Activated CD8-positive, alpha-beta T cell treated with anti-CD3 and anti-CD28 coated beads, Interleukin-2, amount 10 ng/mL, durations not matched to agents 7 days and 5 days (primary cell): ENCODE measurements around the gene BRIP1. TPM values are rescaled to one million over a fixed set of nuclear protein-coding genes. Genes with fewer than 3 reads are reported as not detected.
"Not testable (repeated sequence)": the region's sequence is repeated elsewhere in the genome, so short reads cannot be mapped to it uniquely, and the experiment has no call there.

ENCODE experiments used
- ATAC-seq: fragments of 150-1000 bp; cut with Tn5 transposase; one replicate; pipeline ENCODE4 v1.10.0; 2021; ENCODE audit warnings: moderate library complexity
- CTCF ChIA-PET: fragments of 350-600 bp; sonication (Branson Sonifier 250); formaldehyde crosslinking; loops from one replicate; lab custom pipeline; 2021; ENCODE audit warnings: antibody characterized with exemption; lab: Charles Lee
- POLR2A ChIA-PET: fragments of 350-600 bp; sonication (Branson Sonifier 250); formaldehyde crosslinking; loops from one replicate; lab custom pipeline; 2021; ENCODE audit warnings: antibody characterized with exemption; lab: Charles Lee
- DNase-seq: peaks from one replicate; pipeline ENCODE4 v3.0.0-alpha.2; 2020
- H3K27ac Mint-ChIP-seq: one replicate; pipeline ENCODE4 v1.8.0; 2021; ENCODE audit warnings: mild to moderate bottlenecking, mixed read lengths
- H3K27me3 Mint-ChIP-seq: one replicate; pipeline ENCODE4 v1.8.0; 2021; ENCODE audit warnings: low read depth, mixed read lengths
- H3K36me3 Mint-ChIP-seq: one replicate; pipeline ENCODE4 v1.8.0; 2021; ENCODE audit warnings: low read depth, mixed read lengths
- H3K4me1 Mint-ChIP-seq: one replicate; pipeline ENCODE4 v1.8.0; 2021; ENCODE audit warnings: low read depth, mixed read lengths
- H3K4me3 Mint-ChIP-seq: one replicate; pipeline ENCODE4 v1.8.0; 2021; ENCODE audit warnings: mild to moderate bottlenecking, mixed read lengths
- H3K9me3 Mint-ChIP-seq: one replicate; pipeline ENCODE4 v1.8.0; 2022; ENCODE audit warnings: mixed read lengths; ENCODE audit not compliant: insufficient read depth
- total RNA-seq, 2 experiments: library from RNA; stranded (reverse); gene quantifications; one replicate each; pipeline ENCODE4 v1.2.3, GENCODE V29; 2021

The BRIP1 gene
- total RNA-seq, 2 experiments from 2014 or later: 24.3 to 25.9 TPM

DNA sequence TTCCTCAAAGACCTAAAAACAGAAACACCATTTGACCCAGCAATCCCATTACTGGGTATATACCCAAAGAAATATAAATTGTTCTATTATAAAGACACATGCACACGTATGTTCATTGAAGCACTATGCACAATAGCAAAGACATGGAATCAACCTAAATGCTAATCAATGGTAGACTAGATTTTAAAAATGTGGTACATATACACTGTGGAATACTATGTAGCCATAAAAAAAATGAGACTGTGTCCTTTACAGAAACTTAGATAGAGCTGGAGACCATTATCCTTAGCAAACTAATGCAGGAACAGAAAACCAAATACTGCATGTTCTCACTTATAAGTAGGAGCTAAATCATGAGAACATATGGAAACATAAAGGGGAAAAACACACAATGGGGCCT, 36.5 kb downstream of the BRIP1 start:
- H3K9me3 Mint-ChIP-seq, ATAC-seq, H3K27me3 Mint-ChIP-seq, H3K4me1 Mint-ChIP-seq, DNase-seq, CTCF ChIA-PET, POLR2A ChIA-PET, H3K27ac Mint-ChIP-seq, H3K4me3 Mint-ChIP-seq: not testable (repeated sequence)
- peaks cover 61% of the 10 kb centered on the region for H3K36me3 Mint-ChIP-seq

- H3K27me3 Mint-ChIP-seq, H3K27ac Mint-ChIP-seq, ATAC-seq, CTCF ChIA-PET, POLR2A ChIA-PET, DNase-seq, H3K4me1 Mint-ChIP-seq, H3K4me3 Mint-ChIP-seq, H3K9me3 Mint-ChIP-seq: not testable (repeated sequence)
- H3K36me3 Mint-ChIP-seq: peaks cover 60% of the 10 kb centered on the region
Observed at GRCh38 chr17:61826198-61826597, 37.1 kb downstream of the BRIP1 start.

- ATAC-seq (no peak), DNase-seq (no peak)
- H3K9me3 Mint-ChIP-seq: no peaks in the 10 kb centered on the region
- ChIA-PET POLR2A (no interaction called here), CTCF (no interaction called here)
- H3K4me3 Mint-ChIP-seq: no peak overlapping the region
- peaks cover 66% of the 10 kb centered on the region for H3K36me3 Mint-ChIP-seq
- no peaks in the 10 kb centered on the region for H3K27me3 Mint-ChIP-seq
- H3K27ac Mint-ChIP-seq: no peak overlapping the region
- no peaks in the 10 kb centered on the region for H3K4me1 Mint-ChIP-seq
Observed at GRCh38 chr17:61825448-61826137, 37.7 kb downstream of the BRIP1 start.

GRCh38 chr17:61822326-61823285, 40.7 kb downstream of the BRIP1 start:
- Mint-ChIP-seq H3K27me3 (no peaks in the 10 kb centered on the region), H3K36me3 (peaks cover 65% of the 10 kb centered on the region), H3K4me3 (no peak overlapping the region), H3K9me3 (no peaks in the 10 kb centered on the region), H3K4me1 (no peaks in the 10 kb centered on the region), H3K27ac (no peak overlapping the region)
- ChIA-PET CTCF (no interaction called here), POLR2A (no interaction called here)
- no peak for ATAC-seq
- no peak for DNase-seq

DNA sequence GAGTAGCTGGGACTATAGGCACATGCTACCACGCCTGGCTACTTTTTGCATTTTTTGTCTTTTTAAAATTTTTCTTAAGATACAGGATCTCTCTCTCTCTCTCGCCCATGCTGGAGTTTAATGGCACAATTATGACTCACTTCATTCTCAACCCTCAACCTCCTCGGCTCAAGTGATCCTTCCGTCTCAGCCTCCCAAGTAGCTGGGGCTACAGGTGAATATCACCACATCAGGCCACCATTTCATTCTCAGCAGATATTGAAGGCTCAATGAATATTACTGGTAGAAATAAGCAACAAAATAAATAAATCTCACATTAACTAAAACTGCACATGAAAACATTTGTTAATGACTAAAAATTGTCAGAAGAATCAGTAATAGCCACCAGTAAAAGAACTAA, 41.7 kb downstream of the BRIP1 start:
- POLR2A ChIA-PET: no interaction called here

DNA sequence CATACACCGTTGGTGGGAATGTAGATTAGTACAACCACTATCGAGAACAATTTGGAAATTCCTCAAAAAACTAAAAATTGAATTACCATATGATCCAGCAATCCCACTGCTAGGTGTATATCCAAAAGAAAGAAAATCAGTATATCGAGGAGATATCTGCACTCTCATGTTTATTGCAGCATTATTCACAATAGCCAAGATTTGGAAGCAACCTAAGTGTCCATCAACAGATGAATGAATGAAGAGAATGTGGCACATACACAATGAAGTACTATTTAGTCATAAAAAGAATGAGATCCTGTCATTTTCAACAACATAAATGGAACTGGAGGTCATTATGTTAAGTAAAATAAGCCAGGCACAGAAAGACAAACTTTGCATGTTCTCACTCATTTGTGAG, 44.1 kb downstream of the BRIP1 start:
- CTCF ChIA-PET, DNase-seq, H3K4me1 Mint-ChIP-seq, ATAC-seq, H3K9me3 Mint-ChIP-seq, H3K27ac Mint-ChIP-seq, H3K4me3 Mint-ChIP-seq, H3K27me3 Mint-ChIP-seq, POLR2A ChIA-PET: not testable (repeated sequence)
- peaks cover 48% of the 10 kb centered on the region for H3K36me3 Mint-ChIP-seq

More for the DNA sequence above, 41.7 kb downstream of the BRIP1 start:
- H3K36me3 Mint-ChIP-seq: peaks cover 61% of the 10 kb centered on the region
- no peak overlapping the region for H3K27ac Mint-ChIP-seq
- DNase-seq (no peak), ATAC-seq (no peak)
- H3K4me3 Mint-ChIP-seq: no peak overlapping the region
- H3K4me1 Mint-ChIP-seq: no peaks in the 10 kb centered on the region
- CTCF ChIA-PET: no interaction called here
- H3K27me3 Mint-ChIP-seq: no peaks in the 10 kb centered on the region
- no peaks in the 10 kb centered on the region for H3K9me3 Mint-ChIP-seq

GRCh38 chr17:61818225-61818624, 45.1 kb downstream of the BRIP1 start:
- no peak for ATAC-seq
- Mint-ChIP-seq H3K9me3 (no peaks in the 10 kb centered on the region), H3K4me1 (no peaks in the 10 kb centered on the region), H3K36me3 (peaks cover 49% of the 10 kb centered on the region), H3K27ac (no peak overlapping the region), H3K27me3 (no peaks in the 10 kb centered on the region), H3K4me3 (no peak overlapping the region)
- no peak for DNase-seq
- ChIA-PET POLR2A (no interaction called here), CTCF (no interaction called here)

- Mint-ChIP-seq H3K36me3 (peaks cover 44% of the 10 kb centered on the region), H3K9me3 (no peaks in the 10 kb centered on the region), H3K4me3 (no peak overlapping the region), H3K27me3 (no peaks in the 10 kb centered on the region), H3K27ac (no peak overlapping the region), H3K4me1 (no peaks in the 10 kb centered on the region)
- CTCF ChIA-PET: no interaction called here
- ATAC-seq (no peak), DNase-seq (no peak)
- POLR2A ChIA-PET: no interaction called here
Observed at GRCh38 chr17:61817452-61817851, 45.9 kb downstream of the BRIP1 start.

GRCh38 chr17:61816538-61816937, 46.8 kb downstream of the BRIP1 start:
- peaks cover 39% of the 10 kb centered on the region for H3K36me3 Mint-ChIP-seq
- ChIA-PET CTCF (no interaction called here), POLR2A (no interaction called here)
- H3K27ac Mint-ChIP-seq: no peak overlapping the region
- no peak for ATAC-seq
- DNase-seq: no peak
- H3K27me3 Mint-ChIP-seq: no peaks in the 10 kb centered on the region
- no peaks in the 10 kb centered on the region for H3K4me1 Mint-ChIP-seq
- H3K9me3 Mint-ChIP-seq: no peaks in the 10 kb centered on the region
- no peak overlapping the region for H3K4me3 Mint-ChIP-seq

DNA sequence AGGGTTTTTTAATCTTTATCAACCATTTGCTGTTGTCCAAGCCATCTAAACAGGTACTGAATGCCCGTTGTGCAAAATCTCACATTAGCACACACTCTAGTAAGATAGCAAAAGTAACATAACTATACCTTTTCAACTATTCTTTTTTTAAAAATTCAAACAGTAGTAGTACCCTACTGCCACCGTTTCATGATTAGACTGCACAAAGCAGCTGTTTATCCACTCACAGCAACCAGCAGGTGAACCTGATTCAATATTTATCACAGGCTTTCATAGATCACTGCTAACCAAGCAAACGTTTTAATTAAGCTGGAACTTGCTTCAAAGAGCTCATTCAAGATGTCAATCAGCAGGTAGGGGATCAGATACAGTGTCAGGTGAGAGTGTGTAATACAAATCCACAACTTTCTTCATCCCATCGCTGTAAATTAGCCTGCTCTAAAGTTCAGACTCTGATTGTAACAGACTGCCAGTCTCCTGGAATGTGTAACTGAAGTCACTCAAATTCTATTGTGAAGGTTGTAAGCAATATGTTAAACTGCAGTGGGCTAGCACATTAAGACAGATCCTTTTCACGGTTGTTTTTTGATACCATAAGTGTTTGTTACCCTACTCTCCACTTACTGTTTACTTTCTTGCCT, 47.3 kb downstream of the BRIP1 start:
- ATAC-seq (no peak), DNase-seq (no peak)
- H3K9me3 Mint-ChIP-seq: no peaks in the 10 kb centered on the region
- POLR2A ChIA-PET: no interaction called here
- peaks cover 40% of the 10 kb centered on the region for H3K36me3 Mint-ChIP-seq
- no peak overlapping the region for H3K27ac Mint-ChIP-seq
- no peaks in the 10 kb centered on the region for H3K4me1 Mint-ChIP-seq
- CTCF ChIA-PET: no interaction called here
- no peak overlapping the region for H3K4me3 Mint-ChIP-seq
- no peaks in the 10 kb centered on the region for H3K27me3 Mint-ChIP-seq

DNA sequence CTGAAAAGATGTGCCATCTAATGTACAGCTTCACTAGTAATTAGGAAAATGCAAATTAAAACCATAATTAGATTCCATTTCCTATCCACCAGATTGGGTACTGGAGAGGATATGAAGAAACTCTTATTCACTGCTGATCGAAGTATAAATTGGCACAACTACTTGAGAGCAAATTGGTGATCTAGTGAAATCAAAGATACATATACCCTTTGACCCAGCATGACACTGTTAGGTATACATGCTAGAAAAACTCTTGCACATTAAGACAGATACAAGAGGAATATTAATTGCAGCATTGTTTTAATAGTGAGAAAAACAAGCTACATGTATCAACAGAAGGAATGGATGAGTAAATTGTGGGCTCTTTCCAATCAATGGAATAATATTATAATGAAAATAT, 48.8 kb downstream of the BRIP1 start:
- Mint-ChIP-seq H3K4me3 (no peak overlapping the region), H3K27me3 (no peaks in the 10 kb centered on the region), H3K27ac (no peak overlapping the region), H3K9me3 (no peaks in the 10 kb centered on the region), H3K36me3 (peaks cover 34% of the 10 kb centered on the region), H3K4me1 (peaks cover 5% of the 10 kb centered on the region)
- POLR2A ChIA-PET: no interaction called here
- CTCF ChIA-PET: interaction anchor here (1.1 to 2.4 kb wide), 2 partner anchors 22 to 179 kb away, joined by 4 to 9 read pairs; no protein-coding TSS in a partner anchor
- ATAC-seq (no peak), DNase-seq (no peak)
